ENCODE data around the gene MORN1.

Gene MORN1

DNA sequence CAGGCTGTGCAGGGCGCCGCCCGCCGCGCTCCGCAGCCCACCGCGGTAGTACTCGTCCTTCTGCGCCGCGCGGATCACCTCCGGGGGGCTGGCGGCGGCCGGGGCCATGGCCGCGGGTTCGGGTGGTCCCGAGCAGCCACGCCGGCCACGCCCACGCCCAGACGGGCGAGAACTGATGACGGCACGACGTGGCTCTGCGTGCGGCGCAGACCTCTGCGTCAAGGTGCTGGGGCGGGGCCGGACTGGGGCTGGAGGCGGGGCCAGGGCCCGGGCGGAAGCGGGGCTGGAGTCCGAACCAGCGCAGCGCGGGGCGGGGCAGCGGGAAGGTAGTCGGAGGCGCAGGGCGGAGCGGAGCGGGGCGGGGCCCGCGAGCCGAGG lies 21.0 kb upstream of the MORN1 start, which contains the start of gene PEX10:
Gene PEX10, minus strand, starts transcription at position 170 of the 378 bp plus-strand sequence. Its CDS starts 62 bp downstream, at position 108.
- TF ChIP-seq NFIC (IDR thresholded peaks at IDR 0.05): no peak
- TF ChIP-seq TCF12 (IDR thresholded peaks at IDR 0.05; ENCODE audit: low read depth): no peak
- TF ChIP-seq, protein P1, sequence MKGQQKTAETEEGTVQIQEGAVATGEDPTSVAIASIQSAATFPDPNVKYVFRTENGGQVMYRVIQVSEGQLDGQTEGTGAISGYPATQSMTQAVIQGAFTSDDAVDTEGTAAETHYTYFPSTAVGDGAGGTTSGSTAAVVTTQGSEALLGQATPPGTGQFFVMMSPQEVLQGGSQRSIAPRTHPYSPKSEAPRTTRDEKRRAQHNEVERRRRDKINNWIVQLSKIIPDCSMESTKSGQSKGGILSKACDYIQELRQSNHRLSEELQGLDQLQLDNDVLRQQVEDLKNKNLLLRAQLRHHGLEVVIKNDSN (IDR thresholded peaks at IDR 0.05): no peak
- no peak for TF ChIP-seq TAF1 (IDR thresholded peaks at IDR 0.05; ENCODE audit: low read depth)
- TF ChIP-seq EP300 (IDR thresholded peaks at IDR 0.05; ENCODE audit: borderline replicate concordance): no peak
- peak; percentile 98 for TF ChIP-seq CREB1 (IDR thresholded peaks at IDR 0.05; ENCODE audit: low read depth)
- TF ChIP-seq YY1 (IDR thresholded peaks at IDR 0.05; ENCODE audit: low read depth): 0 out of 2 replicates have a peak, but pooled peaks have one; percentile 50
- peak; percentile 15; the same call in 1 of the 2 replicates for TF ChIP-seq ZBTB7A (IDR thresholded peaks at IDR 0.05; ENCODE audit: low read depth)
- no peak for TF ChIP-seq RAD21 (IDR thresholded peaks at IDR 0.05; ENCODE audit: low read depth)
- TF ChIP-seq TEAD4 (IDR thresholded peaks at IDR 0.05): no peak
- TF ChIP-seq, protein P2, sequence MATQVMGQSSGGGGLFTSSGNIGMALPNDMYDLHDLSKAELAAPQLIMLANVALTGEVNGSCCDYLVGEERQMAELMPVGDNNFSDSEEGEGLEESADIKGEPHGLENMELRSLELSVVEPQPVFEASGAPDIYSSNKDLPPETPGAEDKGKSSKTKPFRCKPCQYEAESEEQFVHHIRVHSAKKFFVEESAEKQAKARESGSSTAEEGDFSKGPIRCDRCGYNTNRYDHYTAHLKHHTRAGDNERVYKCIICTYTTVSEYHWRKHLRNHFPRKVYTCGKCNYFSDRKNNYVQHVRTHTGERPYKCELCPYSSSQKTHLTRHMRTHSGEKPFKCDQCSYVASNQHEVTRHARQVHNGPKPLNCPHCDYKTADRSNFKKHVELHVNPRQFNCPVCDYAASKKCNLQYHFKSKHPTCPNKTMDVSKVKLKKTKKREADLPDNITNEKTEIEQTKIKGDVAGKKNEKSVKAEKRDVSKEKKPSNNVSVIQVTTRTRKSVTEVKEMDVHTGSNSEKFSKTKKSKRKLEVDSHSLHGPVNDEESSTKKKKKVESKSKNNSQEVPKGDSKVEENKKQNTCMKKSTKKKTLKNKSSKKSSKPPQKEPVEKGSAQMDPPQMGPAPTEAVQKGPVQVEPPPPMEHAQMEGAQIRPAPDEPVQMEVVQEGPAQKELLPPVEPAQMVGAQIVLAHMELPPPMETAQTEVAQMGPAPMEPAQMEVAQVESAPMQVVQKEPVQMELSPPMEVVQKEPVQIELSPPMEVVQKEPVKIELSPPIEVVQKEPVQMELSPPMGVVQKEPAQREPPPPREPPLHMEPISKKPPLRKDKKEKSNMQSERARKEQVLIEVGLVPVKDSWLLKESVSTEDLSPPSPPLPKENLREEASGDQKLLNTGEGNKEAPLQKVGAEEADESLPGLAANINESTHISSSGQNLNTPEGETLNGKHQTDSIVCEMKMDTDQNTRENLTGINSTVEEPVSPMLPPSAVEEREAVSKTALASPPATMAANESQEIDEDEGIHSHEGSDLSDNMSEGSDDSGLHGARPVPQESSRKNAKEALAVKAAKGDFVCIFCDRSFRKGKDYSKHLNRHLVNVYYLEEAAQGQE (IDR thresholded peaks at IDR 0.05; ENCODE audit: low read depth): no peak
- TF ChIP-seq CEBPB (IDR thresholded peaks at IDR 0.05): no peak
- TF ChIP-seq EGR1 (IDR thresholded peaks at IDR 0.05): peak; percentile 76
- TF ChIP-seq, protein P3, sequence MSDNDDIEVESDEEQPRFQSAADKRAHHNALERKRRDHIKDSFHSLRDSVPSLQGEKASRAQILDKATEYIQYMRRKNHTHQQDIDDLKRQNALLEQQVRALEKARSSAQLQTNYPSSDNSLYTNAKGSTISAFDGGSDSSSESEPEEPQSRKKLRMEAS (IDR thresholded peaks at IDR 0.05): peak; percentile 3; the same call in 1 of the 2 replicates
- TF ChIP-seq FOXM1 (IDR thresholded peaks at IDR 0.05; ENCODE audit: borderline replicate concordance, low read depth): no peak

DNA sequence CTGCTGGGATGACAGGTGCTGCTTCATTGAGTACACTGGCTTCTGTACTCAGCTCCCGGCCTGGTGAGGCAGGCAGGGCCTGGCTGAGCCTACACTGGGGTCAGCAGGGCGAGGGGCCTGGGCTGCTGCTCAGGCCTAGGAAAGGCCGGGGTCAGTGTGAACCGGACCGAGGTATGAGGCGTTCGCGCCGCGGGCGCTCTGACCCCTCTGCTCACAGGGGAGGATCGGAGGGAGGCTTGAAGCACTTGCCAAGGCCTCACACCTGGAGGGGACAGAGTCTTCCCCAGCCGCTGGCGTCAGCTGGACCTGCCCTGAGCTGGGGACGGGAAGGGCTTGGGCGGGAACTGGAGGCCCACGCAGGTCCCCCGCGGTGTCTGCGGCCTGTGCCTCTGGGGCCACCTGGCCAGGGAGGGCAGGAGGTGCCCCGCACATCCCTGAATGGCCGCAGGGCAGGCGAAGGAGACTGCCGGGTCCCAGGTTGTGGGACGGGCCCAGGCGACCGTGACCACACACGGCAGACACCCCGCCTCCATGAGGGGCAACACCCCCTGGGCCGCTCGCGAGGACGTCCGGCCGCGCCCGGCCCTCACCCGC lies 20.5 kb upstream of the MORN1 start:
- no peak for TF ChIP-seq EGR1 (IDR thresholded peaks at IDR 0.05)
- no peak for TF ChIP-seq CREB1 (IDR thresholded peaks at IDR 0.05; ENCODE audit: low read depth)
- peak; percentile 15; the same call in 1 of the 2 replicates for TF ChIP-seq ZBTB7A (IDR thresholded peaks at IDR 0.05; ENCODE audit: low read depth)
- no peak for TF ChIP-seq RAD21 (IDR thresholded peaks at IDR 0.05; ENCODE audit: low read depth)
- TF ChIP-seq EP300 (IDR thresholded peaks at IDR 0.05; ENCODE audit: borderline replicate concordance): no peak
- no peak for TF ChIP-seq TEAD4 (IDR thresholded peaks at IDR 0.05)
- TF ChIP-seq TCF12 (IDR thresholded peaks at IDR 0.05; ENCODE audit: low read depth): no peak; the same call in 1 of the 2 replicates
- TF ChIP-seq TAF1 (IDR thresholded peaks at IDR 0.05; ENCODE audit: low read depth): peak; percentile 9; the same call in 1 of the 2 replicates
- TF ChIP-seq, protein P1 (IDR thresholded peaks at IDR 0.05): no peak
- TF ChIP-seq FOXM1 (IDR thresholded peaks at IDR 0.05; ENCODE audit: borderline replicate concordance, low read depth): no peak
- TF ChIP-seq, protein P3 (IDR thresholded peaks at IDR 0.05): no peak
- no peak for TF ChIP-seq CEBPB (IDR thresholded peaks at IDR 0.05)
- TF ChIP-seq, protein P2 (IDR thresholded peaks at IDR 0.05; ENCODE audit: low read depth): no peak

DNA sequence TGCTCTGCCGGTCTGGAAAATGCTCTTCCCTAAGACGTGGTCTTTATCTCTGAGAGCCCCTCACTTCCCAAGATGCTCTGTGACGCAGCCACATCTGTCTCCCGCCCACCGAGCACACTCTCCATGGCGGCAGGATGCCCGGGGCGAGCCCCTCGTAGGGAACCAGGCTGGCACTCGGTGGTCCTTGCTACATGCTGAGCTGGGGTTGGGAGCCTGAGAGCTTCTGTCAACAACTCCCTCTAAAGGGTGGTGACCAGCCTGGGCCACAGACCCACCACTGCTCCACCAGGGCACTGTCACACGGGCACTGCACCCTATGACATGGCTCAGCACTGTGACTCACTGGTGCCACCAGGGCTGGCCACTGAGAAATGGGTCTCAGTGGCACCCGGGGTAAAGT lies 18.4 kb upstream of the MORN1 start:
- no peak for TF ChIP-seq YY1 (IDR thresholded peaks at IDR 0.05; ENCODE audit: low read depth)
- TF ChIP-seq TCF12 (IDR thresholded peaks at IDR 0.05; ENCODE audit: low read depth): no peak
- no peak for TF ChIP-seq ZBTB7A (IDR thresholded peaks at IDR 0.05; ENCODE audit: low read depth)
- TF ChIP-seq, protein P1 (IDR thresholded peaks at IDR 0.05): no peak
- no peak for TF ChIP-seq NFIC (IDR thresholded peaks at IDR 0.05)
- TF ChIP-seq, protein P2 (IDR thresholded peaks at IDR 0.05; ENCODE audit: low read depth): no peak
- no peak for TF ChIP-seq CREB1 (IDR thresholded peaks at IDR 0.05; ENCODE audit: low read depth)
- TF ChIP-seq, protein P3 (IDR thresholded peaks at IDR 0.05): no peak
- TF ChIP-seq TAF1 (IDR thresholded peaks at IDR 0.05; ENCODE audit: low read depth): no peak
- TF ChIP-seq RAD21 (IDR thresholded peaks at IDR 0.05; ENCODE audit: low read depth): no peak
- TF ChIP-seq EP300 (IDR thresholded peaks at IDR 0.05; ENCODE audit: borderline replicate concordance): no peak
- TF ChIP-seq FOXM1 (IDR thresholded peaks at IDR 0.05; ENCODE audit: borderline replicate concordance, low read depth): no peak
- TF ChIP-seq CEBPB (IDR thresholded peaks at IDR 0.05): no peak
- no peak for TF ChIP-seq TEAD4 (IDR thresholded peaks at IDR 0.05)
- no peak for TF ChIP-seq EGR1 (IDR thresholded peaks at IDR 0.05)
